Astrocyte (in vitro differentiated cells and primary cell): Measurements from ENCODE around the gene KCNH8.

Experiments
- EZH2 ChIP-seq: IDR thresholded peaks from 2 replicates; pipeline ENCODE4 v1.6.1; 2012; ENCODE audit warnings: mild to moderate bottlenecking, low read length, inconsistent platforms; ENCODE audit not compliant: insufficient read depth
- TF ChIP-seq, protein P1 (sequence below): IDR thresholded peaks from 2 replicates; pipeline ENCODE4 v1.5.1; 2011; ENCODE audit warnings: low read depth, mild to moderate bottlenecking, inconsistent platforms, low read length, moderate library complexity; ENCODE audit not compliant: insufficient read depth

DNA sequence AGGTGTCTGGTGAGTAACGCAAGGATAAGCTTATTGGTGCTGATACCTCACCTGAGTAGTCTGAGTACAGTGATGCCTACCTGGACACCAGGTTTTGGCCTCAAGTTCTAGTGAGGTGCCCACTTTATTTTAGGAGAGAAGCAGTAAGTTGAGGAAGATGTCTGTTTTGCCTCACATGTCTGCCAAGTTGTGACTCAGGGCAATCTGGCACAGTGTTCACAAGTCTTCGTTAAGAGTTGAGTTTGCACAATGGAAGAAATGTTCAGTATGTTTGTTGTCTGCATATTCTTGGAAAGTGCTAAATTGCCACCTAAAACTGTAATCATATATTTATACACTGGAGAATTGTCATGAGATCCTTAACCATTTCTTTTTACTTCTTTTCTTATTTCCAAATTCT, 122.2 kb downstream of the KCNH8 start:
- TF ChIP-seq, protein P1, sequence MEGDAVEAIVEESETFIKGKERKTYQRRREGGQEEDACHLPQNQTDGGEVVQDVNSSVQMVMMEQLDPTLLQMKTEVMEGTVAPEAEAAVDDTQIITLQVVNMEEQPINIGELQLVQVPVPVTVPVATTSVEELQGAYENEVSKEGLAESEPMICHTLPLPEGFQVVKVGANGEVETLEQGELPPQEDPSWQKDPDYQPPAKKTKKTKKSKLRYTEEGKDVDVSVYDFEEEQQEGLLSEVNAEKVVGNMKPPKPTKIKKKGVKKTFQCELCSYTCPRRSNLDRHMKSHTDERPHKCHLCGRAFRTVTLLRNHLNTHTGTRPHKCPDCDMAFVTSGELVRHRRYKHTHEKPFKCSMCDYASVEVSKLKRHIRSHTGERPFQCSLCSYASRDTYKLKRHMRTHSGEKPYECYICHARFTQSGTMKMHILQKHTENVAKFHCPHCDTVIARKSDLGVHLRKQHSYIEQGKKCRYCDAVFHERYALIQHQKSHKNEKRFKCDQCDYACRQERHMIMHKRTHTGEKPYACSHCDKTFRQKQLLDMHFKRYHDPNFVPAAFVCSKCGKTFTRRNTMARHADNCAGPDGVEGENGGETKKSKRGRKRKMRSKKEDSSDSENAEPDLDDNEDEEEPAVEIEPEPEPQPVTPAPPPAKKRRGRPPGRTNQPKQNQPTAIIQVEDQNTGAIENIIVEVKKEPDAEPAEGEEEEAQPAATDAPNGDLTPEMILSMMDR, result no peak
- TF ChIP-seq EZH2, result no peak
